IPS-15b (cell line): ENCODE measurements around the gene POGZ.

Experiments
- H3K27me3 ChIP-seq: one replicate; pipeline ENCODE4 v1.6.1; 2013; ENCODE audit warnings: low read length; ENCODE audit not compliant: control insufficient read depth, insufficient read depth
- H3K36me3 ChIP-seq: one replicate; pipeline ENCODE4 v1.6.1; 2013; ENCODE audit warnings: low read length; ENCODE audit not compliant: control insufficient read depth, insufficient read depth
- H3K4me1 ChIP-seq: one replicate; pipeline ENCODE4 v1.6.1; 2013; ENCODE audit warnings: mild to moderate bottlenecking, low read length; ENCODE audit not compliant: control insufficient read depth, insufficient read depth
- H3K4me3 ChIP-seq: one replicate; pipeline ENCODE4 v1.5.1; 2013; ENCODE audit warnings: low read depth, low read length
- H3K9ac ChIP-seq: one replicate; pipeline ENCODE4 v1.6.1; 2013; ENCODE audit warnings: low read depth, mild to moderate bottlenecking, low read length
- H3K9me3 ChIP-seq: one replicate; pipeline ENCODE4 v1.6.1; 2013; ENCODE audit warnings: mild to moderate bottlenecking, low read length; ENCODE audit not compliant: control insufficient read depth, insufficient read depth

Gene POGZ

GRCh38 chr1:151368393-151369301, 90.6 kb downstream of the POGZ start:
- H3K9me3 ChIP-seq: no peaks in the 10 kb centered on the region
- no peak overlapping the region for H3K9ac ChIP-seq
- peaks cover 9% of the 10 kb centered on the region for H3K36me3 ChIP-seq
- H3K27me3 ChIP-seq: no peaks in the 10 kb centered on the region
- H3K4me1 ChIP-seq: peaks cover 2% of the 10 kb centered on the region
- no peak overlapping the region for H3K4me3 ChIP-seq

GRCh38 chr1:151367658-151368392, 91.5 kb downstream of the POGZ start:
- no peaks in the 10 kb centered on the region for H3K27me3 ChIP-seq
- peaks cover 3% of the 10 kb centered on the region for H3K9me3 ChIP-seq
- H3K36me3 ChIP-seq: peaks cover 11% of the 10 kb centered on the region
- H3K9ac ChIP-seq: no peak overlapping the region
- no peak overlapping the region for H3K4me3 ChIP-seq
- H3K4me1 ChIP-seq: peaks cover 2% of the 10 kb centered on the region

GRCh38 chr1:151364996-151365395, 94.3 kb downstream of the POGZ start:
- Histone ChIP-seq H3K36me3 (peaks cover 11% of the 10 kb centered on the region), H3K27me3 (no peaks in the 10 kb centered on the region), H3K4me1 (no peaks in the 10 kb centered on the region), H3K4me3 (no peak overlapping the region), H3K9ac (no peak overlapping the region), H3K9me3 (peaks cover 13% of the 10 kb centered on the region)

DNA sequence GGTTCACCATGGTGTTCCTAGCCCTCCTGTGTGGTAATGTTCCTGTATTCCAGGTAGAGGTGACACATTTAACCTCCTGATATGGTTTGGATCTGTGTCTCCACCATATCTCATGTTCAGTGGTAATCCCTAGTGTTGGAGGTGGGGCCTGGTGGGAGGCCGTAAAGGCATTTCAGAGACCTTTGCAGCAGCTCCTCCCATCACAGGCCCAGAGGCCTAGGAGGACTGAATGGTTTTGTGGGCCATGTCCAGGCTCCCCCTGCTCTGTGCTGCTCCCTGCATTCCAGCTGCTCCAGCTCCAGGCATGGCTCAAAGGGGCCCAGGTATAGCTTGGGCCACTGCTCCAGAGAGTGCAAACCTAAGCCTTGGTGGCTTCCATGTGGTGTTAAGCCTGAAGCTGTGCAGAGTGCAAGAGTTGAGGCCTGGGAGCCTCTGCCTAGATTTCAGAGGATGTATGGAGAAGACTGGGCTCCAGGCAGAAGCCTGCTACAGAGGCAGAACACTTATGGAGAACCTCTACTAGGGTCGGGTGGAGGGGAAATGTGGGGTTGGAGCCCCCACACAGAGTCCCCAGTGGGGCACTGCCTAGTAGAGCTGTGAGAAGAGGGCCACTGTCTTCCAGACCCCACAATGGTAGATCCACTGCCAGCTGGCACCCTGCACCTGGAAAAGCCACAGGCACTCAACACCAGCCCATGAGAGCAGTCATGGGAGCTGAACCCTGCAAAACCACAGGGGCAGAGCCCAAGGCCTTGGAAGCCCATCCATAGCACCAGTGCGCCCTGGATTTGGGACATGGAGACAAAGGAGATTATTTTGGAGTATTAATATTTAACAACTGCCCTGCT, 96.8 kb downstream of the POGZ start:
- Histone ChIP-seq H3K36me3 (peaks cover 10% of the 10 kb centered on the region), H3K4me1 (no peaks in the 10 kb centered on the region), H3K27me3 (no peaks in the 10 kb centered on the region), H3K4me3 (no peak overlapping the region), H3K9ac (no peak overlapping the region), H3K9me3 (peaks cover 13% of the 10 kb centered on the region)

DNA sequence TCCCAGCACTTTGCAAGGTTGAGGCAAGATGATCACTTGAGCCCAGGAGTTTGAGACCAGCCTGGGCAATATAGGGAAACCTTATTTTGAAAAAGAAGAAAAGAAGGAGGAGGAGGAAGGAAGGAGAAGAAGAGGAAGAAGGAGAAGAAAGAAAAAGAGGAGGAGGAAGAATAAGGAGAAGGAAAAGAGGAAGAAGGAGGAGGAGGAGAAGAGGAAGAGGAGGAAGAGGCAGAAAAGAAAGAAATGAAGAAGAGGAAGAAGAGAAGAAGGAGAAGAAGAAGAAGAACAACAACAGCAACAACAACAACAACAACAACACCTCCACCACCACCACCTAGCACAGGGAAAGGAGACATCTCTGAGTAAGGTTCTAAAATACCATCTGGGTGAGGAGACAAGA, 97.4 kb downstream of the POGZ start:
- Histone ChIP-seq H3K4me3 (no peak overlapping the region), H3K36me3 (peaks cover 8% of the 10 kb centered on the region), H3K9ac (no peak overlapping the region), H3K27me3 (no peaks in the 10 kb centered on the region), H3K4me1 (no peaks in the 10 kb centered on the region), H3K9me3 (peaks cover 13% of the 10 kb centered on the region)

DNA sequence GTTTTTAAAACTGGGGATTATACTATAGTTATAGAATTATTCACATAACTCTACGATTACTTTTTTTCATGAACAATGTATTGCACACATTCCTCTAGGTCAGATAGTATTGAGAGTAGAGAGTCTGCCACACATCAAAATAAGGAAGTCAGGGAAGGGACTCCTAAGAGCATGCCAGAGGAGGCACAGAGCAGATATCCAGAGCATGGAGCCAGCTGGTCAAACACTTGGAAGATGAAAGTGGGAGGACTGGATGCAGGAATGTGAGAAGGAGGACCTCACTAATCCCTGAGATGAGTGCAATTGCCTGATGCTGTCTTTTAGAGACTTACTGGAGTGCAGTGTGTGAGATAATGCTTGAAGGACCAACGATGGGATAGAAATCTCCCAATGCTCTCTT, 102.6 kb downstream of the POGZ start:
- no peaks in the 10 kb centered on the region for H3K36me3 ChIP-seq
- H3K4me1 ChIP-seq: no peaks in the 10 kb centered on the region
- H3K9me3 ChIP-seq: peaks cover 3% of the 10 kb centered on the region
- no peak overlapping the region for H3K4me3 ChIP-seq
- H3K9ac ChIP-seq: no peak overlapping the region
- no peaks in the 10 kb centered on the region for H3K27me3 ChIP-seq
